Thoracic aorta (tissue), 2 donors: Measurements from ENCODE around the gene XPR1. TPM values are rescaled to one million over a fixed set of nuclear protein-coding genes. Genes with fewer than 3 reads are reported as not detected.

ENCODE experiments used
- ATAC-seq: fragments of 150-250 bp; one replicate; pipeline ENCODE4 v1.8.0; 2017; ENCODE audit warnings: low read depth; ENCODE audit not compliant: insufficient number of reproducible peaks, low FRiP score
- DNase-seq: peaks from one replicate; pipeline ENCODE4 v3.0.0-alpha.2; 2020; ENCODE audit warnings: low spot score
- H3K27ac ChIP-seq, 2 donors: fragments of 200-600 bp; sonication (generic); 1 replicate in 1 of 2; 2 replicates in 1 of 2; pipeline ENCODE4 v1.5.1; 2016; ENCODE audit warnings: mild to moderate bottlenecking in 2 of 2, moderate library complexity in 2 of 2
- H3K27me3 ChIP-seq: fragments of 200-600 bp; sonication (generic); replicated peaks from 2 replicates; pipeline ENCODE4 v1.6.0; 2016; ENCODE audit warnings: mild to moderate bottlenecking; ENCODE audit not compliant: insufficient read depth
- H3K36me3 ChIP-seq: fragments of 200-600 bp; sonication (generic); one replicate; pipeline ENCODE4 v1.5.1; 2016
- H3K4me1 ChIP-seq, 2 donors: fragments of 200-600 bp; sonication (generic); 1 replicate in 1 of 2; 2 replicates in 1 of 2; pipeline versions ENCODE4 v1.5.1 to v1.6.0; 2016; ENCODE audit warnings: low read depth in 2 of 2, mild to moderate bottlenecking in 1 of 2; ENCODE audit not compliant: control insufficient read depth in 1 of 2
- H3K4me3 ChIP-seq: fragments of 200-600 bp; sonication (generic); 2 replicates; pipeline ENCODE4 v1.5.1; 2016; ENCODE audit warnings: mild to moderate bottlenecking
- H3K9me3 ChIP-seq: fragments of 200-600 bp; sonication (generic); 2 replicates; pipeline ENCODE4 v1.5.1; 2016
- total RNA-seq, 2 donors: library from RNA; depleted of rRNA; stranded (reverse); fragments of >200 nt; gene quantifications; one replicate each; pipeline versions ENCODE4 v1.1.0 to v1.2.3, GENCODE V29; 2016
- TF ChIP-seq, protein P1 (sequence below): fragments of 200-600 bp; sonication (generic); IDR thresholded peaks from one replicate; pipeline ENCODE4 v1.5.1; 2019; ENCODE audit warnings: antibody characterized with exemption

The XPR1 gene
- total RNA-seq, 2 donors from 2014 or later: 29.1 to 42.8 TPM

DNA sequence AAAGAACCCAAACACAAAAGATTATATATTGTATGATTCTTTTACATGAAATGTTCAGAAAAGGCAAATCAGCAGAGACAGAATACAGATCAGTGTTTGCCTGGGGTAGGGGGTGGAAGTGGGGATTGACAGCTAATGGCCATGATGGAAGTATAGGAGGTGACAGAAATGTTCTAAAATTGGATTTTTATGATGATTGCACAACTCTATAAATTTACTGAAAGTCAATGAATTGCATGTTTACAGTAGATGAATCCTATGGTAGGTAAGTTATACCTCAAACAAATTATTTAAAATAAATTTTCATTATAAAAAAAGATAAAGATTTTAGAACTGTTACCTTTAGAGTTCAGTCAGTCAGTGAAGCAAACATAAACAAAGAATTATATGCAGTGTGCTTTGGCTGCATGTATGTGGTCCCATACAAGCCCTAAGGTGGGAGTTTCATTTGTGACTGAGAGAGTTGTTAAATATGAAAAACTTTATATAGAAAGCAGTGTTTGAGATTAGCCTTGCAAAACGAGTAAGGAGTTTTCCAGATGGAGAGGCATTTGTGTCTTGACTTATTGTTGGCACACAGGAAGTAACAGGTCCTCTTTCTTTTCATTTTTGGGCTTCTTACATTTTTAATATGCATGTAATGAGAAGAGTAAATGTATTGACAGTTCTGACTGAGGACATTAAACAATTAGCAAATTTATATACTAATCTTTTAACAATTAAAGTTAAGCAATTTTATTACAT is 165.2 kb downstream of the XPR1 start:
- Histone ChIP-seq H3K4me1 (peaks cover 0 to 9% of the 10 kb centered on the region in 2 donors), H3K27me3 (no peaks in the 10 kb centered on the region), H3K4me3 (no peak overlapping the region), H3K36me3 (no peaks in the 10 kb centered on the region), H3K9me3 (no peaks in the 10 kb centered on the region), H3K27ac (no peak overlapping the region)
- DNase-seq (no peak), ATAC-seq (no peak)
- TF ChIP-seq, protein P1, sequence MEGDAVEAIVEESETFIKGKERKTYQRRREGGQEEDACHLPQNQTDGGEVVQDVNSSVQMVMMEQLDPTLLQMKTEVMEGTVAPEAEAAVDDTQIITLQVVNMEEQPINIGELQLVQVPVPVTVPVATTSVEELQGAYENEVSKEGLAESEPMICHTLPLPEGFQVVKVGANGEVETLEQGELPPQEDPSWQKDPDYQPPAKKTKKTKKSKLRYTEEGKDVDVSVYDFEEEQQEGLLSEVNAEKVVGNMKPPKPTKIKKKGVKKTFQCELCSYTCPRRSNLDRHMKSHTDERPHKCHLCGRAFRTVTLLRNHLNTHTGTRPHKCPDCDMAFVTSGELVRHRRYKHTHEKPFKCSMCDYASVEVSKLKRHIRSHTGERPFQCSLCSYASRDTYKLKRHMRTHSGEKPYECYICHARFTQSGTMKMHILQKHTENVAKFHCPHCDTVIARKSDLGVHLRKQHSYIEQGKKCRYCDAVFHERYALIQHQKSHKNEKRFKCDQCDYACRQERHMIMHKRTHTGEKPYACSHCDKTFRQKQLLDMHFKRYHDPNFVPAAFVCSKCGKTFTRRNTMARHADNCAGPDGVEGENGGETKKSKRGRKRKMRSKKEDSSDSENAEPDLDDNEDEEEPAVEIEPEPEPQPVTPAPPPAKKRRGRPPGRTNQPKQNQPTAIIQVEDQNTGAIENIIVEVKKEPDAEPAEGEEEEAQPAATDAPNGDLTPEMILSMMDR: no peak

DNA sequence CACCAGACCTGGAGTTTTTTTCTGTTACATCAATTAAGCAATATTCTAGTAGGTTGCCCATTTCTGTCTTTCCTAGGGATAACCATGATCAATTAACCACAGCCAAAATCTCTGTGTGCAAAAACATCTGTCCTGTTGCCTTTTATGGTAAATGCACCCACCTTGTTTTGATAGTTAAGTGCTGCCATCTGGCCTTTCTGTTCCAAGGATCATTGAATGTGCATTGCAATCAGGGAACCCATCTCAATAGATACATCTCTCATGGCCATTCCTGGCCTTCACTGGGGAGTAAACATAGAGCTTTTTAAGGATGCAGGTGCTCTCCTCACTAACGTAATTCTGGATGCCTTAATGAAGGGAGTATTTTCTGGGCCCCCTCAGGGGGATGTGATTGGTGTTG is 169.1 kb downstream of the XPR1 start:
- no peaks in the 10 kb centered on the region for H3K9me3 ChIP-seq
- no peaks in the 10 kb centered on the region for H3K36me3 ChIP-seq
- DNase-seq (no peak), ATAC-seq (no peak)
- H3K4me3 ChIP-seq: no peak overlapping the region
- no peak overlapping the region for H3K27ac ChIP-seq
- H3K4me1 ChIP-seq: no peaks in the 10 kb centered on the region
- TF ChIP-seq, protein P1: no peak
- H3K27me3 ChIP-seq: no peaks in the 10 kb centered on the region

DNA sequence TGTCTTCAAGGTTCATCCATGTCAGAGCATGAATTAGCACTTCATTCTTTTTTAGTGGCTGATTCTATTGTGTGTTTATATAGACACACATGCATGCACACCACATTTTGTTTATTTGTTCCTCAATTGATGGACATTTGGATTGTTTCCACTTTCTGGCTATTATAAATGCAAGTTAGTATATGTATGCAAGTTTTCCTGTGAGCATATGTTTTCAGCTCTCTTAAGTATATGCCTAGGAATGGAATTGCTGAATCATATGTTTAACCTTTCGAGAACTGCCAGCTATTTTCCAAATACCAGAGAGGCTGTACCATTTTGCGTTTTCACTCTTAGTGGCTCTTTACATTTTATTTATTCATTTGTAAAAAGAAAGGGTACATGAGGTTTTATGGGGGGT is 171.0 kb downstream of the XPR1 start:
- no peaks in the 10 kb centered on the region for H3K36me3 ChIP-seq
- DNase-seq (no peak), ATAC-seq (no peak)
- TF ChIP-seq, protein P1: no peak
- no peak overlapping the region for H3K27ac ChIP-seq
- H3K4me3 ChIP-seq: no peak overlapping the region
- H3K9me3 ChIP-seq: no peaks in the 10 kb centered on the region
- no peaks in the 10 kb centered on the region for H3K4me1 ChIP-seq
- no peaks in the 10 kb centered on the region for H3K27me3 ChIP-seq

DNA sequence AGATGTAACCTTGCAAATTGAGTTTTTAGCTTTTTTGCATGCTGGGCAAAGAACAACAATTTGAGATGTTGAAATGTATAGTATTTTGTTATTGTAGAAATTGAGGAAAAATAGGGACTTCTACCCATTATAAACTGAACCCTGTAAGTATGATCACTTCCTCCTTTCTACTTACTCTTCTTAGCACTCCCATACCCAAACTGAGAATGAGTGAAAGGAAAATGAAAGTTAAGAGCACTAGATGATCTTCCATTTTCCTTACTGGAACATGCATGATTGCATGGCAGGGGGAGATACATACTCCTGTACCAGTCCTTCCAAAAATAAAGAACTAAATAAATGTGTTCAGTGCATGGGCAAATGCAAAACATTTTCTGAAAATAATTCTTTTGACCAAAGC is 173.5 kb downstream of the XPR1 start:
- H3K27me3 ChIP-seq: no peaks in the 10 kb centered on the region
- TF ChIP-seq, protein P1: no peak
- H3K4me1 ChIP-seq: no peaks in the 10 kb centered on the region
- H3K27ac ChIP-seq: no peak overlapping the region
- ATAC-seq (no peak), DNase-seq (no peak)
- no peaks in the 10 kb centered on the region for H3K36me3 ChIP-seq
- no peak overlapping the region for H3K4me3 ChIP-seq
- H3K9me3 ChIP-seq: no peaks in the 10 kb centered on the region

- Histone ChIP-seq H3K4me3 (no peak overlapping the region), H3K27ac (no peak overlapping the region), H3K27me3 (no peaks in the 10 kb centered on the region), H3K9me3 (no peaks in the 10 kb centered on the region), H3K4me1 (no peaks in the 10 kb centered on the region), H3K36me3 (peaks cover 10% of the 10 kb centered on the region)
- ATAC-seq (no peak), DNase-seq (no peak)
- TF ChIP-seq, protein P1: no peak
Observed at GRCh38 chr1:180811298-180811697, 179.5 kb downstream of the XPR1 start.
